Measurements from ENCODE around the gene GIMAP5. TPM values are rescaled to one million over a fixed set of nuclear protein-coding genes. Genes with fewer than 3 reads are reported as not detected.

Gene GIMAP5
- total RNA-seq, 1 donor from 2014 or later = 0.14 TPM

DNA sequence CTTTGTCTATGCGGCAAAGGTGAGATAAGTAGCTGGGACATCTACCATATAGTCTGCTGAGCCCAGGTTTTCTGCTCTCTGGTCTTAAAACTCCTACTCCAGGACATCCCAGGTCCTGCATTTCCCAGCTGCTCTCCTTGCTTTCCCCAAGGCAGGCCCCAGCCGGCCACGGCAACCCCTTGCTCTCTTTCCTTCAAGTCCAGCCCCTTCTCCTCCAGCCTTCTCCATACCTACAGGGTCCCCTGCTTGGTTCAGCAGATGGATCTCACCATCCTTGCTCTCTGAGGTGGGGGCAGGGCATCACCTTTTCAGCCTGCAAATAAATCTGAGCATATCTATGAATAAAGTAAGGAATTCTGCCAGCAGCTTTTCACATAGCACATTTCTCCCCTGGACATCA lies 8.7 kb downstream of the GIMAP5 start:
- H3K4me2 ChIP-seq (ENCODE audit: low read length) = no peak overlapping the region
- peaks cover 72% of the 10 kb centered on the region for H3K27me3 Mint-ChIP-seq (ENCODE audit: low read depth, unreplicated experiment)
- no peak for TF ChIP-seq EZH2 (IDR thresholded peaks at IDR 0.05; ENCODE audit: insufficient read depth, low read length)
- TF ChIP-seq, protein P1, sequence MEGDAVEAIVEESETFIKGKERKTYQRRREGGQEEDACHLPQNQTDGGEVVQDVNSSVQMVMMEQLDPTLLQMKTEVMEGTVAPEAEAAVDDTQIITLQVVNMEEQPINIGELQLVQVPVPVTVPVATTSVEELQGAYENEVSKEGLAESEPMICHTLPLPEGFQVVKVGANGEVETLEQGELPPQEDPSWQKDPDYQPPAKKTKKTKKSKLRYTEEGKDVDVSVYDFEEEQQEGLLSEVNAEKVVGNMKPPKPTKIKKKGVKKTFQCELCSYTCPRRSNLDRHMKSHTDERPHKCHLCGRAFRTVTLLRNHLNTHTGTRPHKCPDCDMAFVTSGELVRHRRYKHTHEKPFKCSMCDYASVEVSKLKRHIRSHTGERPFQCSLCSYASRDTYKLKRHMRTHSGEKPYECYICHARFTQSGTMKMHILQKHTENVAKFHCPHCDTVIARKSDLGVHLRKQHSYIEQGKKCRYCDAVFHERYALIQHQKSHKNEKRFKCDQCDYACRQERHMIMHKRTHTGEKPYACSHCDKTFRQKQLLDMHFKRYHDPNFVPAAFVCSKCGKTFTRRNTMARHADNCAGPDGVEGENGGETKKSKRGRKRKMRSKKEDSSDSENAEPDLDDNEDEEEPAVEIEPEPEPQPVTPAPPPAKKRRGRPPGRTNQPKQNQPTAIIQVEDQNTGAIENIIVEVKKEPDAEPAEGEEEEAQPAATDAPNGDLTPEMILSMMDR (IDR thresholded peaks at IDR 0.05; ENCODE audit: insufficient read depth, low read depth, low read length) = no peak

GRCh38 chr7:150746921-150747320 lies 9.7 kb downstream of the GIMAP5 start:
- Histone ChIP-seq H3K4me3 (ENCODE audit: insufficient read depth, low read depth, low read length) (no peak overlapping the region), H3K9me3 (ENCODE audit: insufficient read depth, low read depth, low read length) (no peaks in the 10 kb centered on the region), H4K20me1 (ENCODE audit: insufficient read depth, low read length) (no peaks in the 10 kb centered on the region), H3K27ac (ENCODE audit: low read depth, low read length) (no peak overlapping the region), H2AFZ (ENCODE audit: low read depth, low read length) (no peak overlapping the region), H3K9ac (ENCODE audit: low read length) (no peak overlapping the region), H3K79me2 (ENCODE audit: insufficient read depth, low read length) (no peaks in the 10 kb centered on the region), H3K4me1 (ENCODE audit: insufficient read depth, low read length) (no peaks in the 10 kb centered on the region), H3K27me3 (ENCODE audit: insufficient read depth, low read length) (no peaks in the 10 kb centered on the region), H3K36me3 (ENCODE audit: insufficient read depth, low read length) (no peaks in the 10 kb centered on the region), H3K4me2 (ENCODE audit: low read length) (no peak overlapping the region)
- DNase-seq (ENCODE audit: low read depth) = no peak
- H3K4me3 Mint-ChIP-seq (ENCODE audit: unreplicated experiment) = no peak overlapping the region
- no peak for FAIRE-seq
- H3K9me3 Mint-ChIP-seq (ENCODE audit: unreplicated experiment) = peaks cover 6% of the 10 kb centered on the region
- TF ChIP-seq EZH2 (IDR thresholded peaks at IDR 0.05; ENCODE audit: insufficient read depth, low read length) = no peak
- TF ChIP-seq, protein P1 (IDR thresholded peaks at IDR 0.05; ENCODE audit: insufficient read depth, low read depth, low read length) = no peak
- H3K36me3 Mint-ChIP-seq (ENCODE audit: low read depth, unreplicated experiment) = peaks cover 1% of the 10 kb centered on the region
- H3K27ac Mint-ChIP-seq (ENCODE audit: unreplicated experiment) = no peak overlapping the region
- H3K27me3 Mint-ChIP-seq (ENCODE audit: low read depth, unreplicated experiment) = peaks cover 61% of the 10 kb centered on the region
- H3K4me1 Mint-ChIP-seq (ENCODE audit: low read depth, unreplicated experiment) = no peaks in the 10 kb centered on the region

More for the DNA sequence above, 8.7 kb downstream of the GIMAP5 start:
- no peak for FAIRE-seq
- Histone ChIP-seq H3K9me3 (ENCODE audit: insufficient read depth, low read depth, low read length) (no peaks in the 10 kb centered on the region), H4K20me1 (ENCODE audit: insufficient read depth, low read length) (no peaks in the 10 kb centered on the region), H3K79me2 (ENCODE audit: insufficient read depth, low read length) (no peaks in the 10 kb centered on the region), H3K4me1 (ENCODE audit: insufficient read depth, low read length) (no peaks in the 10 kb centered on the region), H3K4me3 (ENCODE audit: insufficient read depth, low read depth, low read length) (no peak overlapping the region), H3K36me3 (ENCODE audit: insufficient read depth, low read length) (no peaks in the 10 kb centered on the region), H3K27ac (ENCODE audit: low read depth, low read length) (no peak overlapping the region), H2AFZ (ENCODE audit: low read depth, low read length) (no peak overlapping the region), H3K27me3 (ENCODE audit: insufficient read depth, low read length) (no peaks in the 10 kb centered on the region), H3K9ac (ENCODE audit: low read length) (no peak overlapping the region)
- H3K4me1 Mint-ChIP-seq (ENCODE audit: low read depth, unreplicated experiment) = no peaks in the 10 kb centered on the region
- no peak for DNase-seq (ENCODE audit: low read depth)
- H3K36me3 Mint-ChIP-seq (ENCODE audit: low read depth, unreplicated experiment) = peaks cover 1% of the 10 kb centered on the region
- H3K27ac Mint-ChIP-seq (ENCODE audit: unreplicated experiment) = no peak overlapping the region
- peaks cover 6% of the 10 kb centered on the region for H3K9me3 Mint-ChIP-seq (ENCODE audit: unreplicated experiment)
- no peak overlapping the region for H3K4me3 Mint-ChIP-seq (ENCODE audit: unreplicated experiment)

DNA sequence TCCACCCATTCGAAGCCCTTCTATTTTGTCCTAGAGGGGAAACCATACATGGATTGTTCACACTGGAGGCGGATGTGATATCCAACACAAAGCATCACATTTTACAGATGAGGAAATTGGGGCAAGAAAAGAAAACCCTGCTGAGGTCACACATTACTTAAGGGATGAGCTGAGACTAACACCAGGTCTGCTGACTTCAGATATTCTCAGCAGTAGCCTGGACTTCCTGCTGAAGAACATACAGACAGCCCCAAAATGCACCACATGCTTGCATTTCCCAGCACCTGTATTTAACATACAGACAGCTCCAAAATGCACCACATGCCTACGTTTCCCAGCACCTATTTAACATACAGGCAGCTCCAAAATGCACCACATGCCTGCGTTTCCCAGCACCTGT lies 11.2 kb downstream of the GIMAP5 start:
- no peaks in the 10 kb centered on the region for H3K27me3 ChIP-seq (ENCODE audit: insufficient read depth, low read length)
- no peak for FAIRE-seq

More for the DNA sequence above, 11.2 kb downstream of the GIMAP5 start:
- H3K4me1 ChIP-seq (ENCODE audit: insufficient read depth, low read length) = no peaks in the 10 kb centered on the region
- Mint-ChIP-seq H3K4me3 (ENCODE audit: unreplicated experiment) (no peak overlapping the region), H3K27me3 (ENCODE audit: low read depth, unreplicated experiment) (peaks cover 47% of the 10 kb centered on the region), H3K4me1 (ENCODE audit: low read depth, unreplicated experiment) (no peaks in the 10 kb centered on the region), H3K36me3 (ENCODE audit: low read depth, unreplicated experiment) (peaks cover 1% of the 10 kb centered on the region), H3K9me3 (ENCODE audit: unreplicated experiment) (peaks cover 4% of the 10 kb centered on the region), H3K27ac (ENCODE audit: unreplicated experiment) (no peak overlapping the region)
- DNase-seq (ENCODE audit: low read depth) = no peak
- H3K27ac ChIP-seq (ENCODE audit: low read depth, low read length) = no peak overlapping the region
- H3K36me3 ChIP-seq (ENCODE audit: insufficient read depth, low read length) = no peaks in the 10 kb centered on the region
- no peaks in the 10 kb centered on the region for H3K79me2 ChIP-seq (ENCODE audit: insufficient read depth, low read length)
- no peak overlapping the region for H2AFZ ChIP-seq (ENCODE audit: low read depth, low read length)
- no peak overlapping the region for H3K9ac ChIP-seq (ENCODE audit: low read length)
- H4K20me1 ChIP-seq (ENCODE audit: insufficient read depth, low read length) = no peaks in the 10 kb centered on the region
- no peak overlapping the region for H3K4me2 ChIP-seq (ENCODE audit: low read length)
- no peaks in the 10 kb centered on the region for H3K9me3 ChIP-seq (ENCODE audit: insufficient read depth, low read depth, low read length)
- no peak for TF ChIP-seq EZH2 (IDR thresholded peaks at IDR 0.05; ENCODE audit: insufficient read depth, low read length)
- TF ChIP-seq, protein P1 (IDR thresholded peaks at IDR 0.05; ENCODE audit: insufficient read depth, low read depth, low read length) = no peak
- H3K4me3 ChIP-seq (ENCODE audit: insufficient read depth, low read depth, low read length) = no peak overlapping the region
